ENCODE results near the gene UGT1A10.
A peak's percentile ranks its signal among the peaks of the same experiment; 100 is the strongest.
"Not testable (repeated sequence)": the region's sequence is repeated elsewhere in the genome, so short reads cannot be mapped to it uniquely, and the experiment has no call there.

The UGT1A10 gene

GRCh38 chr2:233692648-233693047 lies 56.4 kb downstream of the UGT1A10 start, which contains the start of gene UGT1A6:
TSS of gene UGT1A6 (plus strand) at chr2:233692890. CDS start at chr2:233693005, 115 bp downstream.
- no peak for DNase-seq (ENCODE audit: low read depth)

GRCh38 chr2:233693963-233694362 lies 57.7 kb downstream of the UGT1A10 start:
- no peak for DNase-seq (ENCODE audit: low read depth)

- DNase-seq (ENCODE audit: low read depth): no peak
Measured at GRCh38 chr2:233698740-233699139, 62.5 kb downstream of the UGT1A10 start.

- DNase-seq (ENCODE audit: low read depth): no peak
Measured at GRCh38 chr2:233699424-233700027, 63.3 kb downstream of the UGT1A10 start.

DNA sequence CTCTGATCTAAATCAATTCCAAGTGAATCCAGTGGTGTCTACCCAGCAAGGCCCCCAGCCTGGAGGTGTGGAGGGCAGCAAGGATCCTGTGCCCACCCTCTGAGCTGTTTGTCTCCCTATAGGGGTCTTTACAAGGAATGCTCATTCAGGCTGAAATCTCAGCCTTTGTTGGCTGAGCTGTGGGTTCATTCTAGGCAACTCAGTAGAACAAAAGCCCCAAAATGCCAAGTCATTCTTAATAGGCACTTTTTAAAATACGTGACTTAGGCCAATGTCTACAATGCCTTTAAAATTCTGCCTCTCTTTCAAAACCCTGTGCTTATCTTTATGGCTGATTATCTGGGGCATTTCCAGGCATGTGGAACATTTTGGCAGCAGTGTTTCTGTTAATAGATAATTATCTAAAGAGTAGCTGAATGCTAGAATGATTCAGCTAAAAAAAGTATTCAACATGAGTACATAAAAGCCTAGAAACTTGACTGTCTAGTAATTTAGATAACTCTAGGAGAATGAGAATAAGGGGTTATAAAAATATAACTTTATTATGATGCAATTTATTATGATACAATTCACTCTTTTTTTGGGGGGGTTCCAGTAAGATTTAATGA lies 63.9 kb downstream of the UGT1A10 start:
- DNase-seq (ENCODE audit: low read depth): no peak

GRCh38 chr2:233700842-233701241 lies 64.6 kb downstream of the UGT1A10 start:
- not testable (repeated sequence) for DNase-seq (ENCODE audit: low read depth)

DNA sequence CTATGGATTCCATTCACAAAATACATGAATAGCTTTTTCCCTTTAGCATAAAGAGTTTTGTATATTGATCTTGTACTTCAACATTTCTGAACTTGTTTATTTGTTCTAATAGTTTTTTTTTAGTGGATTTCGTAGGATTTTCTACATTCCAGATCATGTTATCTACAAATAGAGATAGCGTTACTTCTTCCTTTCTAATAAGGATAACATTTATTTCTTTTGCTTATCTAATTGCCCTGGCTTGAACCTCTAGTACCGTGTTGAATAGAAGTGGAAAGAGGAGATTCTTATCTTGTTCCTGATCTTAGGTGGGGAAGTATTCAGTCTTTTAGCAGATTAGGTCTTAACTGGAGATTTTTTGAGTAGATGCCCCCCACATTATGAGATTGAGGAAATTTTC lies 66.0 kb downstream of the UGT1A10 start:
- no peak for DNase-seq (ENCODE audit: low read depth)

- no peak for DNase-seq (ENCODE audit: low read depth)
Measured at GRCh38 chr2:233705911-233706506, 69.8 kb downstream of the UGT1A10 start.

- DNase-seq (ENCODE audit: low read depth): no peak
Measured at GRCh38 chr2:233706720-233707119, 70.5 kb downstream of the UGT1A10 start.

DNA sequence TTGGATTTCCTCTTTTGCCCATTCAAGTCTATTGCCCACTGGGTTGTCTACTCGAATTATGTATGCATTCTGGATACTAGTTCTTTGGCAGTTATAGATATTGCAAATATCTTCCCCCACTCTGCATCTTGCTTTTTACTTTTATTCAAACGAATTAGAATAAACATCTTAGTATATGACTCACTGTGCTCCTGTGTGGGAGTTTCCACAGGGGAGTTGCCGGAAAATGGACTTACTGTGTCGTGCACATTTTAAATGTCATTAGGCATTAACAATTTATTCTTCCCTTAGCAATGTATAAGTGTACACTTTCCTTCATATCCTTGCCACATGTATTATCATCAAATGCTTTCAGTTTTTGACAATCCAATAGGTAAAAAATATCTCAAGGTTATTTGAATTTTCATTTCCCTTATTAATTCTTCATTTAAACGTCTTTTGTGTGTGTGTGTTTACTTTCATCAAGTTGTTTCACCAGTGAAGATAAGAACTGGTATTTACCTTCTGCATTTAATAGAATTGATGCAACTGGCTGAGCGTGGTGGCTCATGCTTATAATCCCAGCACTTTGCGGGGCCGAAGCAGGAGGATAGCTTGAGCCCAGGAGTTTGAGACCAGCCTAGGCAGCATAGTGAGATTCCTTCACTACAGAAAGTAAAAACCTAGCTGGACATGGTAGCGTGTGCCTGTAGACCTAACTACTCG lies 71.8 kb downstream of the UGT1A10 start:
- DNase-seq (ENCODE audit: low read depth): no peak

- no peak for DNase-seq (ENCODE audit: low read depth)
Measured at GRCh38 chr2:233708942-233709341, 72.7 kb downstream of the UGT1A10 start.

GRCh38 chr2:233711312-233712008 lies 75.2 kb downstream of the UGT1A10 start:
- peak; percentile 30 for DNase-seq (ENCODE audit: low read depth)

- DNase-seq (ENCODE audit: low read depth): no peak
Measured at GRCh38 chr2:233712611-233713261, 76.5 kb downstream of the UGT1A10 start, which contains the start of gene UGT1A5. TSS of gene UGT1A5 (plus strand) at chr2:233712907. CDS start at chr2:233712992, 85 bp downstream.

DNA sequence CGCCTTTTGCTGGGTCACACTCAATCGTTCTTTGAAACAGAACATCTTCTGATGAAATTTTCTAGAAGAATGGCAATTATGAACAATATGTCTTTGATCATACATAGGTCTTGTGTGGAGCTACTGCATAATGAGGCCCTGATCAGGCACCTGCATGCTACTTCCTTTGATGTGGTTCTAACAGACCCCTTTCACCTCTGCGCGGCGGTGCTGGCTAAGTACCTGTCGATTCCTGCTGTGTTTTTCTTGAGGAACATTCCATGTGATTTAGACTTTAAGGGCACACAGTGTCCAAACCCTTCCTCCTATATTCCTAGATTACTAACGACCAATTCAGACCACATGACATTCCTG lies 77.0 kb downstream of the UGT1A10 start:
- no peak for DNase-seq (ENCODE audit: low read depth)

- DNase-seq (ENCODE audit: low read depth): no peak
Measured at GRCh38 chr2:233714121-233714520, 77.9 kb downstream of the UGT1A10 start.

DNA sequence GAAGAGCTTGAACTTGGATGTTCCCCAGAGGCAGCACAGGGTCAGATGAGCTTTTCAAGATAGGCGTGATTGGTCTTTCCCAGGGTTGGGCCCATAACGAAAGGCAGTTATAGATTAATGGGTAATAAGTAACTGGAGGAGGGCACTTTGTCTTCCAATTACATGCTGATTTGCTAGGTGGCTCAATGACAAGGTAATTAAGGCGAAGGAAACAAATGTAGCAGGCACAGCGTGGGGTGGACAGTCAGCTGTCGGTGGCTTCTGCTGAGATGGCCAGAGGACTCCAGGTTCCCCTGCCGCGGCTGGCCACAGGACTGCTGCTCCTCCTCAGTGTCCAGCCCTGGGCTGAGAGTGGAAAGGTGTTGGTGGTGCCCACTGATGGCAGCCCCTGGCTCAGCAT lies 82.3 kb downstream of the UGT1A10 start, which contains the start of gene UGT1A4:
Gene UGT1A4, plus strand, starts transcription at position 185 of the 400 bp plus-strand sequence. Its CDS starts 85 bp downstream, at position 270.
- no peak for DNase-seq (ENCODE audit: low read depth)

- no peak for DNase-seq (ENCODE audit: low read depth)
Measured at GRCh38 chr2:233728723-233729301, 92.6 kb downstream of the UGT1A10 start, which contains the start of gene UGT1A3. TSS of gene UGT1A3 (plus strand) at chr2:233729042. CDS start at chr2:233729127, 85 bp downstream.

- not testable (repeated sequence) for DNase-seq (ENCODE audit: low read depth)
Measured at GRCh38 chr2:233736868-233737653, 100.8 kb downstream of the UGT1A10 start.

GRCh38 chr2:233740870-233741269 lies 104.6 kb downstream of the UGT1A10 start:
- no peak for DNase-seq (ENCODE audit: low read depth)

All from HS-5 (cell line).